Right lobe of liver (tissue), 6 donors: ENCODE measurements around the gene SPG11. TPM values are rescaled to one million over a fixed set of nuclear protein-coding genes. Genes with fewer than 3 reads are reported as not detected.

Source experiments
- ATAC-seq, 4 donors: fragments of 200-7000 bp; cut with Tn5 transposase; one replicate each; pipeline ENCODE4 v1.9.1; 2020; ENCODE audit warnings: mild to moderate bottlenecking in 4 of 4, moderate library complexity in 4 of 4
- DNase-seq, 3 donors: peaks; one replicate each; pipeline ENCODE4 v3.0.0-alpha.2; 2020
- H3K27ac ChIP-seq, 3 donors: fragments of 200-600 bp; one replicate each; pipeline ENCODE4 v1.8.0; 2022
- H3K27me3 ChIP-seq, 2 donors: fragments of 200-600 bp; one replicate each; pipeline ENCODE4 v1.8.0; 2022
- H3K36me3 ChIP-seq, 4 donors: fragments of 200-600 bp; sonication (generic) in 1 of 4; one replicate each; pipeline versions ENCODE4 v1.5.1 to v1.8.0; 2017 to 2022; ENCODE audit warnings: control low read depth in 1 of 4
- H3K4me1 ChIP-seq, 4 donors: fragments of 200-600 bp; sonication (generic) in 1 of 4; one replicate each; pipeline versions ENCODE4 v1.5.1 to v1.8.0; 2017 to 2022; ENCODE audit warnings: control low read depth in 1 of 4
- H3K4me3 ChIP-seq, 3 donors: fragments of 200-600 bp; one replicate each; pipeline ENCODE4 v1.8.0; 2022
- H3K9me3 ChIP-seq, 4 donors: fragments of 200-600 bp; sonication (generic) in 1 of 4; one replicate each; pipeline versions ENCODE4 v1.5.1 to v1.8.0; 2017 to 2022; ENCODE audit warnings: control low read depth in 1 of 4
- POLR2A ChIP-seq: fragments of 450-650 bp; IDR thresholded peaks from one replicate; pipeline ENCODE4 v1.6.1; 2017; ENCODE audit warnings: antibody characterized with exemption, mild to moderate bottlenecking
- WGBS: methylation state at CpG from one replicate; pipeline ENCODE4 v1.1.6; 2018; ENCODE audit warnings: low coverage, low lambda C conversion rate; ENCODE audit not compliant: insufficient coverage; ENCODE audit errors: missing lambda C conversion rate; 5-methylcytosine and 5-hydroxymethylcytosine counted together
- intact Hi-C, 2 donors: fragments of 100-400 bp; cut with DNase I; formaldehyde crosslinking; loops; one replicate each; pipeline versions ENCODE4 v1.11.2 to v1.14.1; 2022
- total RNA-seq, 6 experiments: library from RNA; depleted of rRNA in 2 of 6; stranded (reverse); fragments of >200 nt in 2 of 6; fragmentation: NEBNext Ultra II Directional in 3 of 6; extraction: Animal tissue kit (Norgen Biotek cat#: 25700) in 3 of 6; gene quantifications; one replicate each; pipeline versions ENCODE4 v1.1.0 to v1.2.4, GENCODE V29; 2016 to 2023
- TF ChIP-seq, protein P1 (sequence below), 4 donors: fragments of 200-600 bp in 3 of 4; fragments of 450-650 bp in 1 of 4; IDR thresholded peaks; one replicate each; pipeline versions ENCODE4 v1.5.1 to v1.8.0; 2016 to 2022; ENCODE audit warnings: antibody characterized with exemption in 4 of 4, mild to moderate bottlenecking in 2 of 4
- donor health status: DM: no; HTN: yes; CAD: no.
- donor health status: DM: no; HTN: no; CAD: no.
- donor health status: DM: no; HTN: no; CAD: no.
- donor health status: DM: no; HTN: yes; CAD: no.
- donor health status: DM: no; HTN: yes; CAD: no.

The SPG11 gene
- total RNA-seq, 6 experiments from 2014 or later, result 35.4 to 55.6 (median 40.8) TPM

DNA sequence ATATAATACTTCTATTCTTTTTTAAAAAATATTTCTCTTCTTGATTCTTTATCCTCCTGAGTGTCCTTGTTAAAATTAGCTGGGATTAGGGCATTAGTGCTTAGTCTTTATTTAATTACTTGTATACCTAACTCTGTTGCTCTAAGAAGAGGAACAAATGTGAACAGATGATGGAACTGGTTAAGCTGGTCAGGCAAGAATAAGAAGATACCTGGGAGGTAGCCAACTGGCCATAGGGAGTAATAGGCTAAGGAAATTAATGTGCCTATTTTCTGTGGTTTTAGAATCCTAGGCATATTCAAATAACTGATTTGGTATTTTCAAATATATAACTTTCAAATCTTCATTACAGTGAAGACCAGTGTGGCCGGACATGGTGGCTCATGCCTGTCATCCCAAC is 72.1 kb downstream of the SPG11 start:
- intact Hi-C loops, result no loop called here
- WGBS, result 100% methylated on average over 1 of the region's 1 CpG
- peaks cover 0 to 98% (median 53%) of the 10 kb centered on the region in 4 donors for H3K36me3 ChIP-seq

GRCh38 chr15:44588541-44588940 is 74.9 kb downstream of the SPG11 start:
- TF ChIP-seq, protein P1, sequence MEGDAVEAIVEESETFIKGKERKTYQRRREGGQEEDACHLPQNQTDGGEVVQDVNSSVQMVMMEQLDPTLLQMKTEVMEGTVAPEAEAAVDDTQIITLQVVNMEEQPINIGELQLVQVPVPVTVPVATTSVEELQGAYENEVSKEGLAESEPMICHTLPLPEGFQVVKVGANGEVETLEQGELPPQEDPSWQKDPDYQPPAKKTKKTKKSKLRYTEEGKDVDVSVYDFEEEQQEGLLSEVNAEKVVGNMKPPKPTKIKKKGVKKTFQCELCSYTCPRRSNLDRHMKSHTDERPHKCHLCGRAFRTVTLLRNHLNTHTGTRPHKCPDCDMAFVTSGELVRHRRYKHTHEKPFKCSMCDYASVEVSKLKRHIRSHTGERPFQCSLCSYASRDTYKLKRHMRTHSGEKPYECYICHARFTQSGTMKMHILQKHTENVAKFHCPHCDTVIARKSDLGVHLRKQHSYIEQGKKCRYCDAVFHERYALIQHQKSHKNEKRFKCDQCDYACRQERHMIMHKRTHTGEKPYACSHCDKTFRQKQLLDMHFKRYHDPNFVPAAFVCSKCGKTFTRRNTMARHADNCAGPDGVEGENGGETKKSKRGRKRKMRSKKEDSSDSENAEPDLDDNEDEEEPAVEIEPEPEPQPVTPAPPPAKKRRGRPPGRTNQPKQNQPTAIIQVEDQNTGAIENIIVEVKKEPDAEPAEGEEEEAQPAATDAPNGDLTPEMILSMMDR (IDR thresholded peaks at IDR 0.05), result no peak
- no peak for TF ChIP-seq POLR2A
- Histone ChIP-seq H3K27me3 (no peaks in the 10 kb centered on the region), H3K4me3 (no peak overlapping the region), H3K4me1 (peaks cover 0 to 2% (median 0%) of the 10 kb centered on the region in 4 donors), H3K27ac (no peak overlapping the region), H3K9me3 (no peaks in the 10 kb centered on the region), H3K36me3 (peaks cover 0 to 98% (median 56%) of the 10 kb centered on the region in 4 donors)
- peak in 1 of 4 donors; percentile 34 for ATAC-seq
- whole genome bisulfite sequencing, result 45% methylated on average over 5 of the region's 5 CpGs
- intact Hi-C loops, result no loop called here
- DNase-seq, result no peak

More for the DNA sequence above, 72.1 kb downstream of the SPG11 start:
- H3K27ac ChIP-seq, result no peak overlapping the region
- DNase-seq (no peak), ATAC-seq (no peak)
- H3K9me3 ChIP-seq, result no peaks in the 10 kb centered on the region
- peaks cover 0 to 2% (median 0%) of the 10 kb centered on the region in 4 donors for H3K4me1 ChIP-seq
- TF ChIP-seq POLR2A, result no peak
- TF ChIP-seq, protein P1 (IDR thresholded peaks at IDR 0.05), result no peak
- H3K27me3 ChIP-seq, result no peaks in the 10 kb centered on the region
- H3K4me3 ChIP-seq, result no peak overlapping the region

DNA sequence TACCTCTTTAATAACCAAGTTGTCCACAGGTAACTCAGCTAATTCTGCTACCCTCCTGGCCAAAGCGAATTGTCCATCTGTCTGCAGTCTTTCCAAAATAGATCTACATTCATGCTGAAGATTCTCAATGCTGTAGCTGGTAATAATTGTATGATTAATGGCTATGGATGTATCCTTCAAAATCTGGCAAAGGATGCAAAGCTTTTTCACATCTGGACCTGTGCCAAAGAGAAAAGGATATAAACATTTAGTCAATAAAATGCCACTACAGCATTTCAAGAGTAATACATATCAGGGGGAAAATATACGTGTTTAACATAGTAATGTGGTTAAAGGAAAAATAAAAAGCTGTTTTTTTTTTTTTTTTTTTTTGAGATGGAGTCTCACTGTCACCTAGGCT is 77.8 kb downstream of the SPG11 start:
- no peak for ATAC-seq
- H3K36me3 ChIP-seq, result peaks cover 0 to 86% (median 45%) of the 10 kb centered on the region in 4 donors
- H3K27ac ChIP-seq, result no peak overlapping the region
- 90% methylated on average over 2 of the region's 2 CpGs for WGBS
- no peak for DNase-seq
- H3K4me3 ChIP-seq, result no peak overlapping the region
- TF ChIP-seq POLR2A, result no peak
- TF ChIP-seq, protein P1 (IDR thresholded peaks at IDR 0.05), result no peak
- no peaks in the 10 kb centered on the region for H3K4me1 ChIP-seq
- no peaks in the 10 kb centered on the region for H3K9me3 ChIP-seq
- intact Hi-C loops, result no loop called here
- no peaks in the 10 kb centered on the region for H3K27me3 ChIP-seq

DNA sequence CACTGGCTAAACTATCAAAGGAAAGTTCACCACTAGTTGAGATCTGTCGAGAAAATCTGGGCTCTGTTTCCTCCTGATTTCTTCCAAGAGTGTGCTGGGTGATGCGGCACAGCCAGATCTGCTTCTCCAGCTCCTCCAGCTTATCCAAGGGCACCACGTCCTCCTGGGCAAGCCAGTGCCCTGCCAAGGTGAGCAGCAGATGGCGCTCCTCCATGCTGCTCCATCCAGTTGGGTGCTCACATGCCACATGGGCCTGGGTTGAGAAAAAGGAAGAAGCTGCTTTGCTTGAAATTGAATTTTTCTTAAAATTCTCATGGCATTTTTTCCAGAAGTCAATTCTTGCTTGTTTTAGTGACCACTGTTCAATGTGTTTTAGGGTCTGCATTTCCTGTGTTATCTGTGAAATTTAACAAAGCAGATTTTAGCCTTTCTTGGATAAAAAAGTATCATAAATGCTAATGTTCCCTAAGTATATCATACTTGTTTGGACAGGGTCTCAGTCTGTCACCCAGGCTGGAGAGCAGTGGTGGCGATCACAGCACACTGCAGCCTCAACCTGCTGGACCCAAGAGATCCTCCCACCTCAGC is 79.2 kb downstream of the SPG11 start:
- Histone ChIP-seq H3K4me3 (no peak overlapping the region), H3K36me3 (peaks cover 0 to 79% (median 33%) of the 10 kb centered on the region in 4 donors), H3K9me3 (no peaks in the 10 kb centered on the region), H3K27me3 (no peaks in the 10 kb centered on the region), H3K27ac (no peak overlapping the region), H3K4me1 (no peaks in the 10 kb centered on the region)
- intact Hi-C loops, result no loop called here
- ATAC-seq (peak; percentile 69 to 75 (median 74)), DNase-seq (peak in 1 of 3 donors; percentile 37)
- TF ChIP-seq POLR2A, result no peak
- TF ChIP-seq, protein P1 (IDR thresholded peaks at IDR 0.05), result peak in 3 of 4 donors; percentile 29 to 49 (median 31)
- WGBS, result 83% methylated on average over 4 of the region's 5 CpGs
